HepG2 (cell line): ENCODE measurements around the gene BRCA1. TPM values are rescaled to one million over a fixed set of nuclear protein-coding genes. Genes with fewer than 3 reads are reported as not detected.

Experiments
- ATAC-seq: fragments of 200-7000 bp; cut with Tn5 transposase; 3 replicates; pipeline ENCODE4 v1.9.1; 2020; ENCODE audit warnings: mild to moderate bottlenecking, moderate library complexity
- BruUV-seq: library from RNA; stranded (reverse); fragments of 400-500 nt; replicated peaks from 2 replicates; lab custom pipeline; 2021; lab: Mats Ljungman, UMichigan
- CTCF ChIA-PET: fragments of 300-600 bp; formaldehyde crosslinking; extraction: SDS; loops from one replicate; lab custom pipeline; 2021; ENCODE audit warnings: low total read pairs, inconsistent platforms, low intra/inter-chr PET ratio; lab: Yijun Ruan, JAX
- POLR2A ChIA-PET: fragments of 350-600 bp; sonication (Branson Sonifier 250); formaldehyde crosslinking; loops from one replicate; lab custom pipeline; 2020; ENCODE audit warnings: antibody characterized with exemption, inconsistent platforms; lab: Yijun Ruan, JAX
- DNase-seq: peaks from one replicate; pipeline ENCODE4 v3.0.0-alpha.2; 2015; ENCODE audit warnings: low spot score
- FAIRE-seq: peaks from 3 replicates; lab custom pipeline; 2011; peaks lifted over from hg19 to GRCh38; lab: Jason Lieb, UNC
- H2AFZ ChIP-seq: one replicate; pipeline ENCODE4 v1.6.1; 2011; ENCODE audit warnings: low read length, inconsistent platforms
- H3K27ac ChIP-seq: fragments of 300-600 bp; 3 replicates; pipeline ENCODE4 v1.8.0; 2011; ENCODE audit warnings: mixed run types, mild to moderate bottlenecking, mixed read lengths, low read length, inconsistent platforms; ENCODE audit not compliant: insufficient read depth; ENCODE audit errors: extremely low read length
- H3K27me3 ChIP-seq, 2 experiments: fragments of 200-600 bp in 1 of 2; 2 replicates in 1 of 2; 3 replicates in 1 of 2; pipeline versions ENCODE4 v1.6.0 to v1.8.0; 2011; ENCODE audit warnings: low read length in 2 of 2, mild to moderate bottlenecking in 2 of 2, moderate library complexity in 2 of 2, inconsistent platforms in 1 of 2; ENCODE audit not compliant: insufficient read depth in 2 of 2, control insufficient read depth in 1 of 2
- H3K36me3 ChIP-seq, 2 experiments: fragments of 200-600 bp in 1 of 2; replicated peaks in 1 of 2; 2 replicates in 1 of 2; 3 replicates in 1 of 2; pipeline versions ENCODE4 v1.5.1 to v1.8.0; 2011; ENCODE audit warnings: low read length in 2 of 2, inconsistent platforms in 1 of 2; ENCODE audit not compliant: insufficient read depth in 2 of 2, control insufficient read depth in 1 of 2
- H3K4me1 ChIP-seq: 2 replicates; pipeline ENCODE4 v1.5.1; 2012; ENCODE audit warnings: low read length, inconsistent platforms; ENCODE audit not compliant: insufficient read depth
- H3K4me2 ChIP-seq: 2 replicates; pipeline ENCODE4 v1.6.0; 2011; ENCODE audit warnings: low read depth, low read length, inconsistent platforms
- H3K4me3 ChIP-seq, 3 experiments: fragments of 200-600 bp in 1 of 3; sonication (generic), shearing (Covaris generic) in 1 of 3; replicated peaks in 1 of 3; 2 replicates each; pipeline ENCODE4 v1.5.1; 2011 to 2016; ENCODE audit warnings: low read length in 3 of 3, inconsistent platforms in 2 of 3, low read depth in 2 of 3, mild to moderate bottlenecking in 2 of 3, control low read depth in 1 of 3, mixed read lengths in 1 of 3; ENCODE audit not compliant: insufficient read depth in 1 of 3
- H3K79me2 ChIP-seq: one replicate; pipeline ENCODE4 v1.6.1; 2011; ENCODE audit warnings: low read length, inconsistent platforms; ENCODE audit not compliant: insufficient read depth
- H3K9ac ChIP-seq: 2 replicates; pipeline ENCODE4 v1.6.0; 2011; ENCODE audit warnings: mild to moderate bottlenecking, low read depth, low read length, inconsistent platforms; ENCODE audit not compliant: insufficient read depth
- H3K9me3 ChIP-seq: 2 replicates; pipeline ENCODE4 v1.5.1; 2012; ENCODE audit warnings: mild to moderate bottlenecking, low read length
- H4K20me1 ChIP-seq: 2 replicates; pipeline ENCODE4 v1.6.0; 2011; ENCODE audit warnings: inconsistent platforms, mild to moderate bottlenecking, low read length, moderate library complexity; ENCODE audit not compliant: insufficient read depth
- ATF2 ChIP-seq: sonication (generic); formaldehyde crosslinking; IDR thresholded peaks from 2 replicates; pipeline ENCODE4 v1.4.0; 2020; ENCODE audit warnings: missing genetic modification reagents
- CBX5 ChIP-seq: sonication (generic); formaldehyde crosslinking; IDR thresholded peaks from 2 replicates; pipeline ENCODE4 v1.4.0; 2020; ENCODE audit warnings: missing genetic modification reagents, borderline replicate concordance
- GABPA ChIP-seq, 2 experiments: IDR thresholded peaks; 2 replicates each; pipeline ENCODE4 v1.6.1; 2011 to 2016; ENCODE audit warnings: low read depth in 2 of 2, low read length in 1 of 2, missing biosample characterization in 1 of 2, missing genetic modification characterization in 1 of 2
- KMT2A ChIP-seq: sonication (generic); formaldehyde crosslinking; IDR thresholded peaks from 2 replicates; pipeline ENCODE4 v1.4.0; 2020; ENCODE audit warnings: missing genetic modification reagents
- MEIS1 ChIP-seq: sonication (generic); formaldehyde crosslinking; IDR thresholded peaks from 2 replicates; pipeline ENCODE4 v1.9.0; 2021; ENCODE audit warnings: mild to moderate bottlenecking, missing genetic modification reagents, moderate library complexity, borderline replicate concordance
- MEIS2 ChIP-seq: sonication (generic); formaldehyde crosslinking; IDR thresholded peaks from 2 replicates; pipeline ENCODE4 v1.9.0; 2021; ENCODE audit warnings: mild to moderate bottlenecking, missing genetic modification reagents
- MIXL1 ChIP-seq: IDR thresholded peaks from 2 replicates; pipeline ENCODE4 v1.6.1; 2016
- MLXIP ChIP-seq: sonication (generic); formaldehyde crosslinking; IDR thresholded peaks from 2 replicates; pipeline ENCODE4 v1.9.0; 2021; ENCODE audit warnings: missing genetic modification reagents, borderline replicate concordance
- NFIC ChIP-seq: IDR thresholded peaks from 2 replicates; pipeline ENCODE4 v1.6.1; 2012; ENCODE audit warnings: mild to moderate bottlenecking, low read length, inconsistent platforms
- PAF1 ChIP-seq: IDR thresholded peaks from 2 replicates; pipeline ENCODE4 v1.6.1; 2016; ENCODE audit warnings: missing genetic modification reagents, missing compliant biosample characterization
- SNAPC2 ChIP-seq: sonication (generic); formaldehyde crosslinking; IDR thresholded peaks from 2 replicates; pipeline ENCODE4 v1.8.1; 2022; ENCODE audit warnings: mild to moderate bottlenecking, missing genetic modification reagents
- ZKSCAN1 ChIP-seq: fragments of 150-350 bp; IDR thresholded peaks from 2 replicates; pipeline ENCODE4 v1.6.1; 2014; ENCODE audit warnings: low read length
- ZNF101 ChIP-seq: sonication (generic); formaldehyde crosslinking; IDR thresholded peaks from 2 replicates; pipeline ENCODE4 v1.4.0; 2020; ENCODE audit warnings: mild to moderate bottlenecking, low read depth, missing genetic modification reagents, borderline replicate concordance
- ZNF367 ChIP-seq: sonication (generic); formaldehyde crosslinking; IDR thresholded peaks from 2 replicates; pipeline ENCODE4 v1.4.0; 2020; ENCODE audit warnings: missing genetic modification reagents, borderline replicate concordance
- WGBS: methylation state at CpG from one replicate; pipeline ENCODE4 v1.1.6; 2017; ENCODE audit warnings: low lambda C conversion rate; 5-methylcytosine and 5-hydroxymethylcytosine counted together
- in situ Hi-C: cut with HindIII; loops from 2 replicates; pipeline ENCODE4 v1.10.0; 2017; ENCODE audit warnings: low pct_unique_long_range_greater_than_20kb; ENCODE audit not compliant: extremely low pct_ligation_motif_present
- intact Hi-C: fragments of 100-400 bp; cut with micrococcal nuclease; formaldehyde crosslinking; loops from one replicate; pipeline ENCODE4 v1.10.0; 2022; ENCODE audit not compliant: unreplicated experiment
- polyA plus RNA-seq, 8 experiments: library from polyadenylated mRNA; depleted of rRNA in 3 of 8; stranded (reverse) in 7 of 8; unstranded in 1 of 8; fragments of >200 nt; fragmentation: Illumina TruSeq in 4 of 8; extraction: Trizol in 4 of 8; gene quantifications; 2 replicates each; pipeline versions ENCODE4 v1.2.1 to v1.2.3, GENCODE V29; 2011 to 2016; ENCODE audit warnings: low read depth in 4 of 8, missing spikeins in 1 of 8, mixed read lengths in 1 of 8; ENCODE audit not compliant: insufficient read depth in 1 of 8
- total RNA-seq, 5 experiments: library from RNA; depleted of rRNA; stranded (reverse); fragments of >200 nt; fragmentation: Illumina TruSeq; extraction: Trizol; gene quantifications; 2 replicates each; pipeline ENCODE4 v1.2.3, GENCODE V29; 2016; ENCODE audit warnings: low read depth in 1 of 5
- TF ChIP-seq, protein P1 (sequence below): sonication (generic); formaldehyde crosslinking; IDR thresholded peaks from 2 replicates; pipeline ENCODE4 v1.4.0; 2020; ENCODE audit warnings: missing genetic modification reagents
- TF ChIP-seq, protein P2 (sequence below): sonication (generic); formaldehyde crosslinking; IDR thresholded peaks from 2 replicates; pipeline ENCODE4 v1.8.0; 2022; ENCODE audit warnings: low read depth, missing genetic modification reagents

The BRCA1 gene
- total and polyA plus RNA-seq, 2 of the 13 experiments (the other 11 are each of a cell fraction or from before 2014, with no cell fraction given), result 13.3 to 37.5 TPM

DNA sequence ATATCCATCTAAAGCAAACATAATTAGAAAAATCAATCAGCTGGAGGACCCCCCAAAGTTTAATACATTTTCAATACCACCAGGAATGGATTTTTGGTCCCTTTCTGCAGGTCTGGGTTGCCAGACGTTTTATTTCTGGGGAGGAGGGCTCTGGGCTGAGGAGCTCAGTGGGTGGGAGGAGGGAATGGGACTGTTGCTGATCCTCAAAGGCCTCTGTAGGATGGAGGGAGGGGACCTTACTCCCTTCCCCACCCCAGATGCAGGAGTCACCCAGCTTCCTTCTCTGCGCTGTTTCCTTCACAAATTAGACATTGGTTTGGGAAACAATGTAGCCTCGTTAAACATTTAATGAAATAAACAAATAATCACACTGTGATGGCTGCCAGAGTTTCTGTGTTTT lies 93.5 kb downstream of the BRCA1 start:
- Histone ChIP-seq H3K79me2 (no peaks in the 10 kb centered on the region), H3K27ac (no peak overlapping the region), H3K4me1 (peaks cover 64% of the 10 kb centered on the region), H3K9ac (no peak overlapping the region), H3K4me3 (no peak overlapping the region), H3K27me3 (no peaks in the 10 kb centered on the region), H3K36me3 (no peaks in the 10 kb centered on the region), H3K4me2 (no peak overlapping the region), H2AFZ (no peak overlapping the region), H4K20me1 (no peaks in the 10 kb centered on the region), H3K9me3 (no peaks in the 10 kb centered on the region)
- in situ Hi-C loops, result no loop called here
- ChIA-PET CTCF (no interaction called here), POLR2A (interaction anchor here (0.7 kb wide), 1 partner anchor 151 kb away, joined by 4 read pairs; no protein-coding TSS in a partner anchor)
- no peak for ATAC-seq
- WGBS, result 94% methylated on average over 3 of the region's 3 CpGs
- no peak for DNase-seq
- FAIRE-seq, result no peak
- intact Hi-C loops, result no loop called here
- no TSS peak for BruUV-seq
- TF ChIP-seq PAF1 (CRISPR knock-in tag), result no peak
- TF ChIP-seq, protein P1, sequence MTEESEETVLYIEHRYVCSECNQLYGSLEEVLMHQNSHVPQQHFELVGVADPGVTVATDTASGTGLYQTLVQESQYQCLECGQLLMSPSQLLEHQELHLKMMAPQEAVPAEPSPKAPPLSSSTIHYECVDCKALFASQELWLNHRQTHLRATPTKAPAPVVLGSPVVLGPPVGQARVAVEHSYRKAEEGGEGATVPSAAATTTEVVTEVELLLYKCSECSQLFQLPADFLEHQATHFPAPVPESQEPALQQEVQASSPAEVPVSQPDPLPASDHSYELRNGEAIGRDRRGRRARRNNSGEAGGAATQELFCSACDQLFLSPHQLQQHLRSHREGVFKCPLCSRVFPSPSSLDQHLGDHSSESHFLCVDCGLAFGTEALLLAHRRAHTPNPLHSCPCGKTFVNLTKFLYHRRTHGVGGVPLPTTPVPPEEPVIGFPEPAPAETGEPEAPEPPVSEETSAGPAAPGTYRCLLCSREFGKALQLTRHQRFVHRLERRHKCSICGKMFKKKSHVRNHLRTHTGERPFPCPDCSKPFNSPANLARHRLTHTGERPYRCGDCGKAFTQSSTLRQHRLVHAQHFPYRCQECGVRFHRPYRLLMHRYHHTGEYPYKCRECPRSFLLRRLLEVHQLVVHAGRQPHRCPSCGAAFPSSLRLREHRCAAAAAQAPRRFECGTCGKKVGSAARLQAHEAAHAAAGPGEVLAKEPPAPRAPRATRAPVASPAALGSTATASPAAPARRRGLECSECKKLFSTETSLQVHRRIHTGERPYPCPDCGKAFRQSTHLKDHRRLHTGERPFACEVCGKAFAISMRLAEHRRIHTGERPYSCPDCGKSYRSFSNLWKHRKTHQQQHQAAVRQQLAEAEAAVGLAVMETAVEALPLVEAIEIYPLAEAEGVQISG (CRISPR knock-in tag), result no peak
- no peak for TF ChIP-seq GABPA (IDR thresholded peaks at IDR 0.05; ENCODE audit: low read depth, low read length)
- no peak for TF ChIP-seq GABPA (CRISPR knock-in tag; IDR thresholded peaks at IDR 0.05; ENCODE audit: low read depth)
- TF ChIP-seq NFIC, result no peak
- no peak for TF ChIP-seq MEIS2 (CRISPR knock-in tag)
- no peak for TF ChIP-seq ZKSCAN1
- TF ChIP-seq SNAPC2, result no peak
- no peak for TF ChIP-seq CBX5
- TF ChIP-seq ZNF101 (CRISPR knock-in tag), result no peak
- no peak for TF ChIP-seq ZNF367 (CRISPR knock-in tag)
- TF ChIP-seq MEIS1 (CRISPR knock-in tag), result no peak
- no peak for TF ChIP-seq MLXIP (CRISPR knock-in tag)
- TF ChIP-seq, protein P2, sequence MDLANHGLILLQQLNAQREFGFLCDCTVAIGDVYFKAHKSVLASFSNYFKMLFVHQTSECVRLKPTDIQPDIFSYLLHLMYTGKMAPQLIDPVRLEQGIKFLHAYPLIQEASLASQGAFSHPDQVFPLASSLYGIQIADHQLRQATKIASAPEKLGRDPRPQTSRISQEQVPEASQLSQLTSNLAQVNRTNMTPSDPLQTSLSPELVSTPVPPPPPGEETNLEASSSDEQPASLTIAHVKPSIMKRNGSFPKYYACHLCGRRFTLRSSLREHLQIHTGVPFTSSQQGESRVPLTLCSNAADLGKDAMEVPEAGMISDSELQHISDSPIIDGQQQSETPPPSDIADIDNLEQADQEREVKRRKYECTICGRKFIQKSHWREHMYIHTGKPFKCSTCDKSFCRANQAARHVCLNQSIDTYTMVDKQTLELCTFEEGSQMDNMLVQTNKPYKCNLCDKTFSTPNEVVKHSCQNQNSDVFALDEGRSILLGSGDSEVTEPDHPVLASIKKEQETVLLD (CRISPR knock-in tag), result no peak
- no peak for TF ChIP-seq ATF2 (CRISPR knock-in tag)
- TF ChIP-seq MIXL1 (CRISPR knock-in tag), result no peak
- no peak for TF ChIP-seq KMT2A (CRISPR knock-in tag)
